22Rv1 (cell line): ENCODE measurements around the gene CHRNA4.

ENCODE experiments used
- ZFX ChIP-seq: fragments of 450-650 bp; IDR thresholded peaks from 2 replicates; pipeline ENCODE4 v1.6.1; 2017; ENCODE audit warnings: antibody characterized with exemption, borderline replicate concordance
- TF ChIP-seq, protein P1 (sequence below): fragments of 450-650 bp; IDR thresholded peaks from 2 replicates; pipeline ENCODE4 v1.5.1; 2017; ENCODE audit warnings: mild to moderate bottlenecking

DNA sequence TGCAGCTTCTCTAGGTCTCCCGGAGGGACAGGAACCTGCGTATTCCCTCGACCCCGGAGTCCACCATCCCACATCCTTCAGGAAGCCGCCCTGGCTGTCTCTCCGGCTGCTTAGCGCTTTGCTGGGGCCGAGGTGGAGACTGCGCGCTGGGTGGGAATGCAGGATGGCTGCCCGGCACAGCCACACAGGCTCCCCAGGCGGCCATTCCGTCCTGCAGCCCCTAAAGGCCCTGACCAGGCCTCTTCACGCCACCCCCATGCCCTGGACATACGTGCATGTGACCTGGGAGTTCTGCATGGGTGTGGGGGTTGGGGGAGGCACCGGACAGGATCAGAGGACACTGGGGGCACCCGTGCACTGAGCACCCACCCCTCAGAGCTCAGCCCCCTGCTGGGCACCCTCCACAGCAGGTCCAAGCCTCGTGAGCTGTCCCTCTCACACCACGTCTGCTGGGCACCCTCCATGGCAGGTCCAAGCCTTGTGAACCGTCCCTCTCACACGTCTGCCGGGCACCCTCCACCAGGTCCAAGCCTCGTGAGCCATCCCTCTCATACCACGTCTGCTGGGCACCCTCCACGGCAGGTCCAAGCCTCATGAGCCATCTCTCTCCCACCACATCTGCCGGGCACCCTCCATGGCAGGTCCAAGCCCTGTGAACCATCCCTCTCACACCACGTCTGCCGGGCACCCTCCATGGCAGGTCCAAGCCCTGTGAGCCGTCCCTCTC is 40.4 kb upstream of the CHRNA4 start:
- TF ChIP-seq, protein P1, sequence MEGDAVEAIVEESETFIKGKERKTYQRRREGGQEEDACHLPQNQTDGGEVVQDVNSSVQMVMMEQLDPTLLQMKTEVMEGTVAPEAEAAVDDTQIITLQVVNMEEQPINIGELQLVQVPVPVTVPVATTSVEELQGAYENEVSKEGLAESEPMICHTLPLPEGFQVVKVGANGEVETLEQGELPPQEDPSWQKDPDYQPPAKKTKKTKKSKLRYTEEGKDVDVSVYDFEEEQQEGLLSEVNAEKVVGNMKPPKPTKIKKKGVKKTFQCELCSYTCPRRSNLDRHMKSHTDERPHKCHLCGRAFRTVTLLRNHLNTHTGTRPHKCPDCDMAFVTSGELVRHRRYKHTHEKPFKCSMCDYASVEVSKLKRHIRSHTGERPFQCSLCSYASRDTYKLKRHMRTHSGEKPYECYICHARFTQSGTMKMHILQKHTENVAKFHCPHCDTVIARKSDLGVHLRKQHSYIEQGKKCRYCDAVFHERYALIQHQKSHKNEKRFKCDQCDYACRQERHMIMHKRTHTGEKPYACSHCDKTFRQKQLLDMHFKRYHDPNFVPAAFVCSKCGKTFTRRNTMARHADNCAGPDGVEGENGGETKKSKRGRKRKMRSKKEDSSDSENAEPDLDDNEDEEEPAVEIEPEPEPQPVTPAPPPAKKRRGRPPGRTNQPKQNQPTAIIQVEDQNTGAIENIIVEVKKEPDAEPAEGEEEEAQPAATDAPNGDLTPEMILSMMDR, result no peak
- no peak for TF ChIP-seq ZFX
